IMR-90 (cell line): ENCODE measurements around the gene COA1. TPM values are rescaled to one million over a fixed set of nuclear protein-coding genes. Genes with fewer than 3 reads are reported as not detected.

Source experiments
- polyA plus RNA-seq, 3 experiments: library from polyadenylated mRNA; depleted of rRNA; stranded (reverse); fragments of >200 nt; gene quantifications; 2 replicates each; pipeline ENCODE4 v1.2.3, GENCODE V29; 2012; ENCODE audit warnings: low replicate concordance in 1 of 3
- total RNA-seq: library from RNA; depleted of rRNA; stranded (reverse); fragments of >200 nt; gene quantifications from 2 replicates; pipeline ENCODE4 v1.2.3, GENCODE V29; 2012; rRNA removed

COA1 gene
- total and polyA plus RNA-seq, 2 of the 4 experiments (the other 2 are of a cell fraction), result 34.2 to 59.5 TPM

Other genes starting within 250 kb of the COA1 start
- 50.5 and 81.9 TPM in 2 replicates for gene STK17A, start 146.4 kb downstream of the COA1 start, total RNA-seq
- gene STK17A, start 146.4 kb downstream of the COA1 start, polyA plus RNA-seq (2012; rRNA removed), result 30.6 and 40.5 TPM in 2 replicates
- gene BLVRA, start 29.2 kb upstream of the COA1 start, total RNA-seq, result 32.3 and 35.8 TPM in 2 replicates
- 47.1 and 50.8 TPM in 2 replicates for gene BLVRA, start 29.2 kb upstream of the COA1 start, polyA plus RNA-seq (2012; rRNA removed)
- 151 and 169 TPM in 2 replicates for gene MRPS24, start 140.0 kb upstream of the COA1 start, total RNA-seq
- gene MRPS24, start 140.0 kb upstream of the COA1 start, polyA plus RNA-seq (2012; rRNA removed), result 266 and 299 TPM in 2 replicates
- gene URGCP, start 177.1 kb upstream of the COA1 start, total RNA-seq, result 24.4 and 25.5 TPM in 2 replicates
- gene URGCP, start 177.1 kb upstream of the COA1 start, polyA plus RNA-seq (2012; rRNA removed), result 19.9 and 22.0 TPM in 2 replicates
- 8.6 and 9.7 TPM in 2 replicates for gene UBE2D4, start 196.9 kb upstream of the COA1 start, total RNA-seq
- 9.7 and 10.5 TPM in 2 replicates for gene UBE2D4, start 196.9 kb upstream of the COA1 start, polyA plus RNA-seq (2012; rRNA removed)